Mammary epithelial cell (primary cell): ENCODE data around the gene ATP4A.

Experiments
- CTCF ChIP-seq, 2 donors: IDR thresholded peaks in 1 of 2; conservative IDR thresholded peaks in 1 of 2; 2 replicates each; pipeline ENCODE4 v1.5.1; 2011 to 2012; ENCODE audit warnings: inconsistent platforms in 2 of 2, low read length in 2 of 2, mild to moderate bottlenecking in 2 of 2, control low read depth in 1 of 2, low read depth in 1 of 2; ENCODE audit not compliant: insufficient read depth in 1 of 2; ENCODE audit errors: extremely low read depth in 1 of 2
- EZH2 ChIP-seq: IDR thresholded peaks from 2 replicates; pipeline ENCODE4 v1.6.1; 2012; ENCODE audit warnings: low read length, inconsistent platforms, borderline replicate concordance

DNA sequence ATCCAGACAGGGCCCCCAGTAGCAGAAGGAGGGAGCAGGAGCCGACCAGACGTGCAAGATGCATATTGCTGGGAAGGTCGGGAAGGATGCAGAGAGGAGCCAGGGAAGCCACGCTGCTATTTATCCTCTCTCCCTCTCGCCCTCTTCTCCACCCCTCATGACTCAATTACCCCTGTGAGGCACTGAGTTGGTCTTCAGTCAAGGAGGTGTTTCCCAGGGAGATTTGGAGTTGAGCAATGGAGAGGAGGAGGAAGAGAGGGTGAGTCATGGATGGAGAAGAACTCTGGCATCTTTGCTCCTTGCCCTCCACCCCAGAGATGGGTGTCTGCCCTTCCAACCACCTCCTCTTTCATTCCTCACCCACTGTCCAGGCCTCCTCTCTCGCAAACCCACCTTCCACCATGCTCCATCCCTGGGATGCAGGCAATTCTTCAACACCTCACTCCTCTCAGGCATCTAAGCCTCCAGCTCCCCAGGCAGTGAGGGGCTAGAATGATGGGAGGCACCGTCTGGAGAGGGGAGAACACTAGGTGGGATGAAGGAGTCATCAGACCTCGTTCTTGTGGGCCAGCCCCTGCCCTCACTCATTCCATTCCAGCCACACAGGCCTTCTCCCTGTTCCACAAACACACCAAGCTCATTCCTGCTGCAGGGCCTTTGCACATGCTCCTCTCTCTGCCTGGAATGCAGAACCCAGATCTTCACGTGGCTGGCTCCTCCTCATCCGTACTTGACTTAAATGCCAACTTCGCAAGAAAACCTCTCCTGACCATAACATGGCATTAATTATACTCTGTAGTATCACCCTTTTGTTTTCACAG, 35.0 kb downstream of the ATP4A start, which contains the start of gene SBSN:
- TF ChIP-seq CTCF (conservative IDR thresholded peaks at IDR 0.05 in 1 of 2, IDR thresholded peaks at IDR 0.05 in 1 of 2; ENCODE audit: extremely low read depth in 1 of 2, insufficient read depth in 1 of 2, low read depth in 1 of 2, low read length in 2 of 2) (no peak), EZH2 (no peak)
